Endometrium (tissue), 2 donors: ENCODE results near the gene VEPH1.

Experiments used
- FAIRE-seq: peaks from 2 replicates; lab custom pipeline; 2012; peaks lifted over from hg19 to GRCh38; lab: Jason Lieb, UNC
- donor health status: control.
- donor health status: control.

The VEPH1 gene

DNA sequence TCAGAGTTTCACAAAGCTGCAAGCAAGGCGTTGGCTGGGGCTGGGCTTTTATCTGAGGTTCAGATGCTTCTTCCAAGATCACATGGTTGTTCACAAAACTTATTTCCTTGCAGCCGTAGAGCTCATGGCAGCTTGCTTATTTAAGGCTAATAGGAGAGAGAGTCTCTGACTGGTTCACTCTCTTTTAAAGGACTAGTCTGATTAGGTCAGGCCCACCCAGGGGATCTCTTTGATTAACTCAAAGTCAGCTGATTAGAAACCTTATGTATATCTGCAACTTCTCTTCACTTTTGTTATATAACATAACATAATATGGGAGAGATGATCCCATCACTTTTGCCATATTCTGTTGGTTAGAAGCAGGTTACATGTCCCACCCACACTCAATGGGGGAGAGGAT is 243.4 kb downstream of the VEPH1 start:
- no peak for FAIRE-seq

DNA sequence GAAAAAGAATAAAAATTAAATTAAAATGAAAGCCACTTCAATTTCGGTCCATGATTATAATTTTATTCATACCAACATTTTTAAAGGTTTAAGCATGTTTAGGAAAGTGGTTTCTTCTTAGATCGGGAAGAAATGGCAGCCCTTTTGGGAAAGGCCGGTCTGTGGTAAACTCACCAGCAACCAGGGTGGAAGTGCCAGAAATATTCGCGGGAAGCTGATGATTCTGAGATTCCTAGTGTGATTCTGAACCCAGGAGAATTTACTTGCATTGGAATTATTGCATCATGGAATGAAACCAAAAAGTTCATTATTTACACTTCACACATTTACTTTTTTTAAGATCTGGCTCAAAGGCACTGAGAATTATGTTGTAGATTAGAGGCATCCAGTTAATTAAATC is 246.1 kb downstream of the VEPH1 start:
- no peak for FAIRE-seq

DNA sequence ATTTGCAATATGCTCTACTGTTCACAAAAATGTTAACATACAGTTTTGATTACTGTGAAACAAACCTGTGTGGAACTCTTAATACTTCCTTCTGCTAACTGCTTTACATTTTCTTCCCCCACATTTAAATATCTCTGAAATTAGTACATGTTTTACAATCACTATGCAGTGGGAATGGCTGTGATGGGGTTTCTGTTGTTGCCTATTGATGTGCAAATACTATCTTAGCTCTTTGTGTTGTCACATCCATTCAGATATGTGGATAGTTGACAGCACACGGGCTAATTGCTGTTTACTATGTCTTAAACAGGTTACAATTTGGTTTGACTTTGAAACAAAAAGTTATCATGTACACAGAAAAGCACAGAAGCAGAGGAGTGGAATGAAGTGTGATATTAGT is 247.4 kb downstream of the VEPH1 start:
- FAIRE-seq = no peak

DNA sequence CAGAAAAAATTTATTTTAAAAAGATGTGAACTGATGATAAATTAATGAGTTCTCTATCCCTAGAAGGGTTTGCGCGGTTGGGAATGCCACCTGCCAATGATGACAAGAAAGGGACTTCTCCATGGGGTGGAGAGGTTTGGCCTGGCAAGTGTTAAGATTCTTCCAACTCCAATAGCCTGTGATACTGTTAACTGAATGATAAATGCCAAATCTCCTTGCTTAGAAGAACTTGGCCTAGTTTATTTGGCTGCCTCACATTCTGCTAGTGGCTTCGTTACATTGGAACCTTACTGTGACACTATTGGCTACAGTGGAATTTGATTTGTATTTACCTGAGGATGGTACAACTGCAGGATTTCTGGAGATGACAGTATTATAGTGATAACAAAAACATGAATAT is 251.5 kb downstream of the VEPH1 start:
- no peak for FAIRE-seq

DNA sequence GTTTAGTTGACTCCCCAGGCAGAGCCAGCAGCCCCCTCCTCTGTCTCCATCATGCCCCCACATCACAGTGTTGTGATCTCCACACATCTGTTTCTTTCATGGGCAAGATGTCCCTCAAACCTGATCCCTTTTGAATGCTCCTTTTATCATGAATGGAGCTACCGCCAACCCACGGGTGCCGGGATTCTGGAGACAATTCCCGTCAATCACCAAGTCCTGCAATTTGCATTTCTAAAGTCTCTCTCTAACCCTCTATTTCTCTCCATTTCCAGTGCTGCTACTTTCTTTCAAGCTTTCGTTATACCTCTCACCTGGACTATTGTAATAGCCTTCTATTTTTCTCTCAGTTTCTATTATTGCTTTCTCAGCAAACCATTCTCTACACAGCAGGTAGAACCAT is 253.6 kb downstream of the VEPH1 start:
- no peak for FAIRE-seq

DNA sequence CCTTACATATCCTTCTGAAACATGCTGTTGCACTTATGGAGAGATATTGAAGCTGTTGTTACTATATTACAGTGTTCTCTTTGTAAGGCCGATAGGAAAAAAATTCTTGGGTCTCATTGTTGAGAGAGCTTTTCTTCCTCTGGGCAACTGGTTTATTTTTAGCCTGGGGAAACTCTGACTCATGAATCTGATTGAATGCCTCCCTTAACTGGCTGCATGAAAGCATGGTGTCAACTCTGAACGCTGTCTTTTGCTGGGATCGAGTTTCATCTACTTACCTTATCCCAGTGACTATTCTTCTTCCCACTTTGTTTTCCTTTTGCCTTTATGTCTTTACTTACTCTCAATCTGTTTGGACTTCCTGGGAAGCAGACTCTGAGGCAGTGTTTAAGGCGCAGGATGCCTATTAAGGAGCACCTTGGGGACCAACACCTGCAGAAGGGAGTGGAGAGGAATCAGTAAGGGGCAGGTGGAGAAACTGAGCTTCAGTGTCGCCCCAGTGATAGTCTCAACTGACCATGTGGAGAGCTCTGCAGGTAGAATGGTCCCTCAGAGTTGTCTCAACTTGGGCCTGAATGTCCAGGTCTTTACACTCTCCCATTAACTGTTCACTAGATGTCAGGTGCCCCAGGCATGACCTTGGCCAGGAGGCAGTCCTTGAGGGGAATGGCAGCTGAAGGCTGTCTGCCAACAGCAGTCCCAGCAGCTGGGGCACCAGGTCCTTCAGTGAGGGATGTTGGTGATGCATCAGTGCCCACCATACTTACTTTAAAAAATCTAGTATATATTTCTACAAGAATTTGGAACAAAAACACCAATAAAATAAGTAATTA is 254.4 kb downstream of the VEPH1 start:
- no peak for FAIRE-seq

DNA sequence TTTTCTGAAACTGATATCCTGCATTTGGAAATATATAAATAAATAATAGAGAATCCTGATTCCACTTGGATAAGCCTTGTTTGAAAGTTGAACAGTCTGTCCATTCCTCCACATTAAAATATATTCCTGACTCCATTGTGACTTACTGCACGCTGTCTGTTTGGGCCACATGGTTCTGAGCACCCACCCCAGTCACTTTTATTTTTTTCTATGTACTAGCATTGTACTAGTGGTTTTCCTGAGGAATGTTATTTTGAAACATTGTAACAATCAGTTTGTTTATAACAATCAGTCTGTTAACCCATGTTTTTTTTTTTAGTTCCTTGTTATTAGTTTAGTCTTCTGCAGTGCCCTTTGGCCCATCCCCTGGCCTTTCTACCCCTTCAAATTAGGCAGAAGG is 255.8 kb downstream of the VEPH1 start:
- FAIRE-seq = no peak

DNA sequence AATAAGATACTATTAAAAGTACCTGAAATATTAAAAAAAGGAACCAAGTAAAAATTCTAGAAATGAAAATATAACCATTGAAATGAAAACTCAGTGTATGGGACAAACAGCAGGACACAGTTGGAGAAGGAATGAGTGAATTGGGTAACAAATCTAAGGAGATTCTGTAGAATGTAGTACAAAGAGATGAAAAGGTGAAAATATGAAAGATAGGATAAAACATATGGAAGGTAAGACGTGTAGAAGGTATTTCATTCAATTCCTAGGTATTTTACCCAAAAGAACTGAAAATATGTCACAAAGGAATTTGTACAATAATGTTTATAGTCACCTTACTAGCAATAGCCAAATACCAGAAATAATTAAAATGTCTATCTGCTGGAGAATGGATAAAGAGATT is 260.4 kb downstream of the VEPH1 start:
- FAIRE-seq = no peak

DNA sequence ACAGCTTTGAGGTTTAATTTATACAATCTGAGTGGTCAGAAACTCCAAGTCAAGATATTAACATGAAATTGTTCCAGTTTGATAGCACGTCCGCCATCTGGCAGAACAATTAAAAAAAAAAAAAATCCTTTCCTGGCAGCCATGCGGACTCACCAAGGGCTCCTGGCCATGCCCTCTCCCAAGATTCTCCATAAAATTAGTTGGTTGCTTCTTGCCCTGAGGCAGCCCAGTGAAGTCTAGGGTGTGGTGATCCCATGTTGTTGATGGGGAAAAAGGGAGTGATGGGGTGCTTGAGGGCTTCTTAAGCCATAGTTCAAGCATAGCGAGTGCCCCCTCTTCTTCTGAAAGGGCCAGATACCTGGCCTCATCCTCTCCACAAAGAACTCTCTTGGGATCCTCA is 261.6 kb downstream of the VEPH1 start:
- FAIRE-seq = no peak

DNA sequence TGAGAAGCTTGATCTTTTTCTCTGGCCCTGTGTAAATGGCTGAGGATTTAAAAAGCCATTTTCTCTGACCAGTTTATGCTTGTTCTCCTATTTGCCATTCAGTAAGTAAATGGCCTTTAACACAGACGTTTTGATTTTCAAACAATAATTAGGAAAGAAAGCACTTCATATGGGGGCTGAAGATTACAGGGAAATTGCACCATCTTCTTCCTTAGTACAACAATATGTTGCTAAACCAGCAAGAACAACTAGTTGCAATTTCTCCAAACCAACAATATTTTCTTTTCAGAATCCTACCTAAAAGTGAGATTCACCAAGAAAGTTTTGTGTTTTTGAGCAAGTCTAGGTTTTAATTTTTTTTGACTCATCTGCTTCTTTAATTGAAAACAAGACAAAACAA is 262.8 kb downstream of the VEPH1 start:
- no peak for FAIRE-seq

DNA sequence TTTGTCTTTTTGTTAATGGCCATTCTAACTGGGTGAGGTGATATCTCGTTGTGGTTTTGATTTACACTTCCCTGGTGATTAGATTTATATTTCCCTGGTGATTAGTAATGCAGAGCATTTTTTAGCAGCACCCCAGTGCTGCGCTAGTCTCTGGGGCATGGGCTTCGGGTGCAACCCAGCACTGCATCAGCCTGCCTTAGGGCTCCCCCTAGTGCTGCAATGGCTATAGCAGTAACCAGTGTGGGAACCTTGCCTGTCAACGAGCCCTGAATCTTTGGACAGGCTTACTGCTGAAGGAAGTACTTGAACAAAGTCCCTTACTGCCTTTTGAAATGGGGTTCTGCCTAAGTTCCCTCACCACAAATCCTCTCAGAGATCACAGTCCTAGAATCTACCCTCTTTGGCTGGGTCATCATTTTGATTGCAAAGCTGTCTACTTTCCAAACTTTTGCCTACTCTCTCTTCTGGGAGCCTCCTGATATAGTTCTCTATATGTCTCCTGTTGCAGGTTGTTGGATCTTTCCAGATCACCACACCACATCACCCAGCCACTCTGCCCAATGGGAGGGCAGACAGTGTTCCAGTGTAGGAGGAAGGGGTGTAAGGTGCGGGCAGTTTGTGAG is 264.0 kb downstream of the VEPH1 start:
- FAIRE-seq = no peak

DNA sequence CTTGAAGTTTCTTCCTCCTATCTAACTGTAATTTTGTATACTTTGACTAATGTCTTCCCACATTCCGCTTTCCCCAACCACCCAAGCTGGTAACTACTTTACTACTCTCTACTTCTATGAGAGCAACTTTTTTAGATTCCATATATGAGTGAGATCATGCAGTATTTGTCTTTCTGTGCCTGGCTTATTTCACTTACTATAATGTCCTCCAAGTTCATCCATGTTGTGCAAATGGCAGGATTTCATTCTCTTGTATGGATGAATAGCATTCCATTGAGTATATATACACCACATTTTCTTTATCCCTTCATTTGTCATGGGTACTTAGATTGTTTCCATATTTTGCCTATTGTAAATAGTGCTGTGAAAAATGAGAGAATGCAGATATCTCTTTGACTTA is 264.8 kb downstream of the VEPH1 start:
- no peak for FAIRE-seq

DNA sequence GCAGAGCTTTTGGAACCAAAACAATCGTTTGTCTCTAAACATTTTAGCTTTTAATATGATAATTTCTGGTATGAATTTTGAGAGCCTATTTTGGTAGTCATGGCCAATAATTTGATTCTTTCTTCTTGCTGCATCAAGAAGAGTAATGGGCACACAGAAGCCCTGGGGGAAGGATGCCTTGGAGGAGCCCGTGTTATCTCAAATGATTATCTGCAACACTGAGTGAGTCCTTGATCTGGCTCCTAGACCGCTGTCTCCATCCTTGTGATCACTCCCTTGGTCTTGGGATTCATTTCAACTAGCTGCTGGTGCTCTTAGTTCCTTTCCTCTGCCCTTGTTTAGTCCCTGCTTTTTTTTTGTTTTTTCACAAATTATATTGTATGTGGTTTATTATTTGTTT is 265.3 kb downstream of the VEPH1 start:
- no peak for FAIRE-seq

DNA sequence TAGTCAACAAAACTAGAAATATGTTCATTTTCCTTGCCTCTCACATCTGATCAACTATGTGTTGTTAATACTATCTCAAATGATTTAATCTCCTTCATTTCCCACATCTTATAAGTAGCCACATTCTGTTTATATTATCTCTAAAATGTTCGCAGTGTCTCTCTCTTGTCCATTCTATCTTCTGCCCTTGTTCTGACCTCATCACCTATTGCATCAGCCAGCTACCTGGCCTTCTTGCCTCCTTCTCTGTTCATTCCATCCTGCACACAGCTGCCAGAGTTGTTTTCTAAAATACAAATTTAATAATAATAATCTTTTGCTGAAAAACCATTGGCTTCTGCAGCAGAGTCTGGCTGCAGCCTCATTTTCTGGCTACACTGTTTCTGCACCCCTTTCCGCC is 267.9 kb downstream of the VEPH1 start:
- FAIRE-seq = no peak

DNA sequence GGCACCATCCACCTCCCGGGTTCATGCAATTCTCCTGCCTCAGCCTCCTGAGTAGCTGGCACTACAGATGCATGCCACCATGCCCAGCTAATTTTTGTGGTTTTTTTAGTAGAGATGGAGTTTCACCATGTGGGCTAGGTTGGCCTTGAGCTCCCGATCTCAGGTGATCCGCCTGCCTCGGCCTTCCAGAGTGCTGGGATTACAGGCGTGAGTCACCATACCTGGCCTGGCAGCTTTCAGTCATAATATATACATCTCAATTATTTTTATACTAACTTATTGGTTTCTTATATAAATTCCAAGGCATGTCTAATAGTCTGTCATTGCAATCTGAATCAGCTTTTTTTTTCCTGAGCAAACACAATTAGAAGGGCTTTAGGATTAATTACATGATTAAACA is 269.3 kb downstream of the VEPH1 start:
- FAIRE-seq = no peak

DNA sequence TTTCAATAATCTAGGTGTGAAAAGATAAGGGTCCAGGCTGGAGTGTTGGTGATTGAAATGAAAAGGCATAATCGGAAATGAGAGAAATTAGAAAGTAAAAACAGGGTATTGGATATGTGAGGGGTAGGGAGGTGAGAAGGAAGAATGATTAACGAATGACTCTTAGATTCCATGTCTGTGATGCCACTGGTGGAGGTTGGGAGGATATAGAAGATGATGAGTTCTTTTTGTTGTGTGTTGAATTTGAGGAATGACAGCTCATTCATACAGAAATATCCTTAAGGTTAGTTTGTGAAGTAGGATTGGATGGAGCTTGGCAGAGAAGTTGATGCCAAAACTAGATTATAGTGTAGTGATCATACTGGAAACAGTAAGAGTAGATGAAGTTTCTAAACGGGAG is 271.1 kb downstream of the VEPH1 start:
- no peak for FAIRE-seq

DNA sequence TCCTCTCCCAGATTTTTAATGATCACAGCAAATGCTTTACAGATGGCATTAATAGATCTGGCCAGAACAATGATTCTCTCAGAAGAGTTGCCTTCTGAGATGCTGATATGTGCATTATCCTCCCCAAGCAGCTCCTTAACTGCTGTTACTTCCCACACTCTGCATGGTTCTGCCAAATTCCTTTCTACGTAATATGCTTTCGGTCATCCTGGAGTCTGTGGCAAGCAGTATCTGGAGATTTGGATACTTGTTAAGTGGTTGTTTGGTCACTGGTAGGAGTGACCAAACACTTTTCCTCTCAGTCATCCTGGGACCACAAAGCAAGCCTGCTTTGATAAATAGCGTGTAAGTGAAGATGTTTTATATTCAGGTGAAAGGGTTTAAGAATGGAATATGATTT is 272.1 kb downstream of the VEPH1 start:
- no peak for FAIRE-seq

DNA sequence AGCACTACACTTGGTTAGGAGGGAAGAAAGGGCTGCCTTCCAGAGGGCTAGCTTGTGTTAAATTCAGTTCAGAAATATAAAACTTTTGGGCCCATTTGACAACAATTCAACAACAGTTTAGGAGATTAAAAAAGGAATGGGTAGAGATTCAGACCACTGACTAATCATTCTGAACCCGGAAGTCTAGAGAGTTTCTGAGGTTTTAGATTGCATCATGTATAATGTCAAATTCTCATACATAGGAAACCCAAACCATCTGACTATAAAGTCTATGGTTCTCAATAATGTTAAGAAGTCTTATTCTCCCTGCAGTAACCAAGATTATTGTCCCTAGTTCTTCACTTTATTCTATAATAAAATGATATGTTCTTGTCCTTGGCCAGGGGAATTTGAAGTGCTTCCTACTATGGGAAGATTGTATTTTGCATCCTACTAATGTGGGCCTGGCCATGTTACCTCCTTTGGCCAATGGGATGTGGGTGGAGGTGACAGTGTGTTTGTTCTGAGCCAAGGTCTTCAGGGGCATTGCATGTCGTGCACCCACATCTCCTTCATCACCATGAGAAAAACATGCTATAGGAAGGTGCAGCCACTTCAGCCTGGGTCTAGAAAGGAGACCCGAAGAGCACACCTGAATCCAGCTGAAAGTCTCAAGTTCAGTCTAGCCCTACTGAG is 276.9 kb downstream of the VEPH1 start:
- FAIRE-seq = no peak

DNA sequence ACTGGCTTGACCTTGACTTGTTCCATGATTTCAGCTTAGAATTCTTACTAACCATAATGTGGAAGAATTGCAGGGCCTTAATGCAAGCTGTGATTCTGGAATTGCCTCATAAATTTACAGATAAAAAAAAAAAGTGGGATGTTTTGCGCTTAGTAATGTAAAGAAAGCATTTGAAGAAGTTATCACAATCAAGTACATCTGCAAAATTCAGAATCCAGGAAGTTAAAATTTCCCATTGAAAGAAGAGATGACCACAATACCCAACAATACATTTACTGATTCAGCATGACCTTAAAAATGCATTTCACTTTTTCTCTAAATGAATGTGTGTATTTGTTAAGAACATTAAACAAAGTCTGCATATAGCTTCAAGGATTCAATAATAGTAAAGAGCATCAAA is 278.2 kb downstream of the VEPH1 start:
- no peak for FAIRE-seq

DNA sequence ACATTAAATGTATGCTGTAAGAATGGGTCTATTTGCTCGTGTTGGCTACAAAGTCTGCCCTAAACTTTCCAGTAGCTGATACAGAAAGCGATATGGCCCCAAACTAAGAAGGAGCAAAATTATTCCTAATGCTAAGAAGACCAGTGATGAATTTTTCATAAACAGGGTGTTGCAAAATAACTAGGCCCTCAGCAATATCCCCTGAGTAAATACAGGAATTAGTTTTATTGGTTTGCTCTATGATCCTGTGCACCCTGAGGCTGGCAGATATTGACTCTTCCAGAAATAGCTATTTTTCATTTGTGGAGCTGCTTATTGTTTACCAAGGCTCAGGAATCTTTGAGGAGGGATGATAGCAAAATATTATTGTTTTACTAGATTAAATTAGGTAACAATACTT is 282.3 kb downstream of the VEPH1 start:
- FAIRE-seq = no peak

DNA sequence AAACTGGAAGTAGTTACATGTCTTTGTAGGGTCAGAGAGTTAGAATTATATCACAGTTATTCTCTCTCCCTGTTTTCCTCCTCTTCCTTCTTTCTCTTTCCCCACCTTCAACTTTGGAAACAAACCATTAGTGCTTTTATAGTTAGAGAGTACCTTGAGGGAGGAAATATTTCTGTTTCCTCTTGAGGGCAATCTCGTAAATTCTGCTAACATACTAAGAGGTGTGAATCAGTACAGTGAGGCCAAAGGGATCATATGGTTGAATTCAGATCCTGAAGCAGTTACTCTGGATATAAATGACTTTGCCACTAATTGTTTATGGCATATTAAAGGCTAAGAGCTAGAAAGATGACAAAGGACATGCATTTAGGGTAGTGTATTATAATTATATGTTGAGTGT is 283.0 kb downstream of the VEPH1 start:
- FAIRE-seq = no peak

DNA sequence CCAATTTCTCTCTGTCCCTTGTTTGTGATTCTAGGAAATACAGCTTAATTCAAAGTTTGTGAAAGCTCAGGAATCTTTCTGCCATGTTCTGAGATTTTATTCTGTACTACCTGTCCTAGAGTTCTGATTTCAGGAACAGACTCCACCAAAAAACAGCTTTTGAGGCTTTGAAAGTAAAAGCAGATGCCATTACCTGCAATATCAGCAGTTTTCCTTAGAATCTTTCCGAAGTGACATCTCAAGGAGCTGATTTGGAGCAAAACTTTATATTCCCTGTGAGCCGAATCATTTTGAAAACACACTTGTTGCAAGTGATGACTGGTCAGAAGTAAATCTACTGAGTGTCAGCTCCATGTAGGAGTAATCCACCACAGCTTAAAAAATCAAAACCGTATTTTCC is 284.0 kb downstream of the VEPH1 start:
- no peak for FAIRE-seq
